ENCODE data around the gene LLGL1.

Gene LLGL1

DNA sequence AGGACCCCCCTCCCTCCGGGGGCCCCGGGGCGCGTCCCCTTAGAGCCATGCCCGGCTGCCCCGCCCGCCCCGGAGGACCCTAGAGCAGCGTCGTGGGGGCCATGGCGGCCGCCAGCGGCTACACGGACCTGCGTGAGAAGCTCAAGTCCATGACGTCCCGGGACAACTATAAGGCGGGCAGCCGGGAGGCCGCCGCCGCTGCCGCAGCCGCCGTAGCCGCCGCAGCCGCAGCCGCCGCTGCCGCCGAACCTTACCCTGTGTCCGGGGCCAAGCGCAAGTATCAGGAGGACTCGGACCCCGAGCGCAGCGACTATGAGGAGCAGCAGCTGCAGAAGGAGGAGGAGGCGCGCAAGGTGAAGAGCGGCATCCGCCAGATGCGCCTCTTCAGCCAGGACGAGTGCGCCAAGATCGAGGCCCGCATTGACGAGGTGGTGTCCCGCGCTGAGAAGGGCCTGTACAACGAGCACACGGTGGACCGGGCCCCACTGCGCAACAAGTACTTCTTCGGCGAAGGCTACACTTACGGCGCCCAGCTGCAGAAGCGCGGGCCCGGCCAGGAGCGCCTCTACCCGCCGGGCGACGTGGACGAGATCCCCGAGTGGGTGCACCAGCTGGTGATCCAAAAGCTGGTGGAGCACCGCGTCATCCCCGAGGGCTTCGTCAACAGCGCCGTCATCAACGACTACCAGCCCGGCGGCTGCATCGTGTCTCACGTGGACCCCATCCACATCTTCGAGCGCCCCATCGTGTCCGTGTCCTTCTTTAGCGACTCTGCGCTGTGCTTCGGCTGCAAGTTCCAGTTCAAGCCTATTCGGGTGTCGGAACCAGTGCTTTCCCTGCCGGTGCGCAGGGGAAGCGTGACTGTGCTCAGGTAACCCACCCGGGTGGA is 41.0 kb upstream of the LLGL1 start:
- H3K79me2 ChIP-seq (ENCODE audit: insufficient read depth, low read length): peaks cover 67% of the 10 kb centered on the region
- H3K4me3 ChIP-seq (ENCODE audit: low read length, poor library complexity, severe bottlenecking): peak overlapping the region; percentile 97
- peak overlapping the region; percentile 82 for H3K9ac ChIP-seq (ENCODE audit: low read depth, low read length, poor library complexity, severe bottlenecking)
- peaks cover 2% of the 10 kb centered on the region; the same call in 1 of the 2 replicates for H3K36me3 ChIP-seq (ENCODE audit: insufficient read depth, low read length)
- H3K9me2 ChIP-seq (replicated peaks; ENCODE audit: low read depth, low read length): no peaks in the 10 kb centered on the region
- H3K4me1 ChIP-seq (ENCODE audit: insufficient read depth, low read length, poor library complexity, severe bottlenecking): peaks cover 53% of the 10 kb centered on the region
- H4K20me1 ChIP-seq (ENCODE audit: insufficient read depth, low read length, poor library complexity, severe bottlenecking): peaks cover 52% of the 10 kb centered on the region
- peak overlapping the region; percentile 43; the same call in 1 of the 2 replicates for H2AFZ ChIP-seq (ENCODE audit: low read length)
- H3K4me2 ChIP-seq (ENCODE audit: low read depth, low read length, poor library complexity, severe bottlenecking): peak overlapping the region; percentile 94
- no peaks in the 10 kb centered on the region for H3F3A ChIP-seq (ENCODE audit: low read depth)
- H3K27me3 ChIP-seq (ENCODE audit: insufficient read depth, low read length, poor library complexity, severe bottlenecking): no peaks in the 10 kb centered on the region
- no peak for TF ChIP-seq EZH2phosphoT487 (IDR thresholded peaks at IDR 0.05; ENCODE audit: borderline replicate concordance)
- 0 out of 2 replicates have a peak, but pooled peaks have one; percentile 11 for TF ChIP-seq CTCF (conservative IDR thresholded peaks at IDR 0.05; ENCODE audit: low read length)
- no peaks in the 10 kb centered on the region for H3K9me3 ChIP-seq (ENCODE audit: insufficient read depth, low read depth, low read length)

- Histone ChIP-seq H3K4me3 (ENCODE audit: low read length, poor library complexity, severe bottlenecking) (peak overlapping the region; percentile 97), H3K79me2 (ENCODE audit: insufficient read depth, low read length) (peaks cover 77% of the 10 kb centered on the region), H3K9me3 (ENCODE audit: insufficient read depth, low read depth, low read length) (no peaks in the 10 kb centered on the region), H4K20me1 (ENCODE audit: insufficient read depth, low read length, poor library complexity, severe bottlenecking) (peaks cover 61% of the 10 kb centered on the region), H3K4me2 (ENCODE audit: low read depth, low read length, poor library complexity, severe bottlenecking) (peak overlapping the region; percentile 94), H2AFZ (ENCODE audit: low read length) (no peak overlapping the region), H3K36me3 (ENCODE audit: insufficient read depth, low read length) (peaks cover 8% of the 10 kb centered on the region; the same call in 1 of the 2 replicates), H3F3A (ENCODE audit: low read depth) (no peaks in the 10 kb centered on the region), H3K4me1 (ENCODE audit: insufficient read depth, low read length, poor library complexity, severe bottlenecking) (peaks cover 59% of the 10 kb centered on the region), H3K27me3 (ENCODE audit: insufficient read depth, low read length, poor library complexity, severe bottlenecking) (no peaks in the 10 kb centered on the region), H3K9ac (ENCODE audit: low read depth, low read length, poor library complexity, severe bottlenecking) (peak overlapping the region; percentile 82), H3K9me2 (replicated peaks; ENCODE audit: low read depth, low read length) (no peaks in the 10 kb centered on the region)
- TF ChIP-seq CTCF (conservative IDR thresholded peaks at IDR 0.05; ENCODE audit: low read length) (no peak), EZH2phosphoT487 (IDR thresholded peaks at IDR 0.05; ENCODE audit: borderline replicate concordance) (no peak)
Measured at GRCh38 chr17:18185391-18185790, 40.0 kb upstream of the LLGL1 start.

GRCh38 chr17:18185832-18186626 is 39.4 kb upstream of the LLGL1 start:
- peaks cover 83% of the 10 kb centered on the region for H3K79me2 ChIP-seq (ENCODE audit: insufficient read depth, low read length)
- no peaks in the 10 kb centered on the region for H3K27me3 ChIP-seq (ENCODE audit: insufficient read depth, low read length, poor library complexity, severe bottlenecking)
- H3K9me3 ChIP-seq (ENCODE audit: insufficient read depth, low read depth, low read length): no peaks in the 10 kb centered on the region
- H3K9ac ChIP-seq (ENCODE audit: low read depth, low read length, poor library complexity, severe bottlenecking): peak overlapping the region; percentile 82
- no peaks in the 10 kb centered on the region for H3K9me2 ChIP-seq (replicated peaks; ENCODE audit: low read depth, low read length)
- TF ChIP-seq EZH2phosphoT487 (IDR thresholded peaks at IDR 0.05; ENCODE audit: borderline replicate concordance) (no peak), CTCF (conservative IDR thresholded peaks at IDR 0.05; ENCODE audit: low read length) (no peak)
- H2AFZ ChIP-seq (ENCODE audit: low read length): no peak overlapping the region
- H3K4me1 ChIP-seq (ENCODE audit: insufficient read depth, low read length, poor library complexity, severe bottlenecking): peaks cover 65% of the 10 kb centered on the region
- no peaks in the 10 kb centered on the region for H3F3A ChIP-seq (ENCODE audit: low read depth)
- H3K36me3 ChIP-seq (ENCODE audit: insufficient read depth, low read length): peaks cover 9% of the 10 kb centered on the region; the same call in 1 of the 2 replicates
- peaks cover 68% of the 10 kb centered on the region for H4K20me1 ChIP-seq (ENCODE audit: insufficient read depth, low read length, poor library complexity, severe bottlenecking)
- peak overlapping the region; percentile 97 for H3K4me3 ChIP-seq (ENCODE audit: low read length, poor library complexity, severe bottlenecking)
- H3K4me2 ChIP-seq (ENCODE audit: low read depth, low read length, poor library complexity, severe bottlenecking): peak overlapping the region; percentile 94

Measured in Loucy (cell line).